HG03159 (cell line): ENCODE data around the gene STON2.
"Not testable (repeated sequence)": the region's sequence is repeated elsewhere in the genome, so short reads cannot be mapped to it uniquely, and the experiment has no call there.

Source experiments
- ATAC-seq: cut with Tn5 transposase; IDR thresholded peaks from one replicate; pipeline ENCODE4 v1.9.1; 2021; ENCODE audit warnings: mild to moderate bottlenecking, moderate library complexity; ENCODE audit not compliant: unreplicated experiment

STON2 gene

GRCh38 chr14:81385419-81385818 is 14.7 kb downstream of the STON2 start:
- no peak for ATAC-seq

- ATAC-seq = no peak
These were observed 15.2 kb downstream of the STON2 start for GRCh38 chr14:81384900-81385299.

GRCh38 chr14:81382517-81383225 is 17.5 kb downstream of the STON2 start:
- no peak for ATAC-seq

- ATAC-seq = not testable (repeated sequence)
These were observed 20.1 kb downstream of the STON2 start for GRCh38 chr14:81380009-81380408.

- ATAC-seq = no peak
These were observed 28.3 kb downstream of the STON2 start for GRCh38 chr14:81371802-81372201.

- ATAC-seq = no peak
These were observed 32.6 kb downstream of the STON2 start for GRCh38 chr14:81367563-81367962.

GRCh38 chr14:81366884-81367283 is 33.2 kb downstream of the STON2 start:
- ATAC-seq = no peak

- ATAC-seq = no peak
These were observed 33.9 kb downstream of the STON2 start for GRCh38 chr14:81366214-81366613.

GRCh38 chr14:81363746-81364378 is 36.3 kb downstream of the STON2 start:
- no peak for ATAC-seq

- no peak for ATAC-seq
These were observed 46.3 kb downstream of the STON2 start for GRCh38 chr14:81353691-81354323.

GRCh38 chr14:81352413-81352812 is 47.7 kb downstream of the STON2 start:
- ATAC-seq = no peak

- ATAC-seq = no peak
These were observed 48.9 kb downstream of the STON2 start for GRCh38 chr14:81351205-81351604.

- no peak for ATAC-seq
These were observed 49.6 kb downstream of the STON2 start for GRCh38 chr14:81350344-81351130.

GRCh38 chr14:81348061-81348460 is 52.1 kb downstream of the STON2 start:
- ATAC-seq = no peak

GRCh38 chr14:81345781-81346180 is 54.3 kb downstream of the STON2 start:
- no peak for ATAC-seq

GRCh38 chr14:81344481-81345160 is 55.5 kb downstream of the STON2 start:
- ATAC-seq = no peak

- no peak for ATAC-seq
These were observed 56.4 kb downstream of the STON2 start for GRCh38 chr14:81343701-81344100.

GRCh38 chr14:81342850-81343580 is 57.1 kb downstream of the STON2 start:
- no peak for ATAC-seq

- ATAC-seq = no peak
These were observed 58.3 kb downstream of the STON2 start for GRCh38 chr14:81341781-81342180.

- ATAC-seq = no peak
These were observed 58.8 kb downstream of the STON2 start for GRCh38 chr14:81341370-81341769.
